Measurements from ENCODE around the gene TRIM44. TPM values are rescaled to one million over a fixed set of nuclear protein-coding genes. Genes with fewer than 3 reads are reported as not detected.

The TRIM44 gene
- total RNA-seq, 2 donors from 2014 or later, result 45.8 to 53.1 TPM

GRCh38 chr11:35800970-35801953 lies 138.7 kb downstream of the TRIM44 start:
- DNase-seq, result no peak
- no peak for ATAC-seq (replicated peaks in 1 of 2)
- Mint-ChIP-seq H3K36me3 (ENCODE audit: insufficient read depth in 2 of 2) (peaks cover 0 to 4% of the 10 kb centered on the region in 2 donors), H3K4me1 (ENCODE audit: low read depth) (peaks cover 9% of the 10 kb centered on the region), H3K27ac (no peak overlapping the region), H3K27me3 (ENCODE audit: low read depth) (no peaks in the 10 kb centered on the region), H3K4me3 (no peak overlapping the region), H3K9me3 (no peaks in the 10 kb centered on the region)

- no peak for ATAC-seq (replicated peaks in 1 of 2)
- Mint-ChIP-seq H3K9me3 (no peaks in the 10 kb centered on the region), H3K4me3 (no peak overlapping the region), H3K27ac (no peak overlapping the region), H3K36me3 (ENCODE audit: insufficient read depth in 2 of 2) (peaks cover 0 to 4% of the 10 kb centered on the region in 2 donors), H3K27me3 (ENCODE audit: low read depth) (no peaks in the 10 kb centered on the region), H3K4me1 (ENCODE audit: low read depth) (peaks cover 5% of the 10 kb centered on the region)
- no peak for DNase-seq
Observed at GRCh38 chr11:35802221-35802620, 139.6 kb downstream of the TRIM44 start.

- no peak for DNase-seq
- no peak for ATAC-seq (replicated peaks in 1 of 2)
- H3K27me3 Mint-ChIP-seq (ENCODE audit: low read depth), result no peaks in the 10 kb centered on the region
- no peak overlapping the region for H3K27ac Mint-ChIP-seq
- H3K9me3 Mint-ChIP-seq, result no peaks in the 10 kb centered on the region
- H3K4me3 Mint-ChIP-seq, result no peak overlapping the region
- H3K4me1 Mint-ChIP-seq (ENCODE audit: low read depth), result peaks cover 5% of the 10 kb centered on the region
- H3K36me3 Mint-ChIP-seq (ENCODE audit: insufficient read depth in 2 of 2), result peaks cover 0 to 4% of the 10 kb centered on the region in 2 donors
Observed at GRCh38 chr11:35802672-35803071, 140.1 kb downstream of the TRIM44 start.

- H3K36me3 Mint-ChIP-seq (ENCODE audit: insufficient read depth in 2 of 2), result peaks cover 0 to 4% of the 10 kb centered on the region in 2 donors
- ATAC-seq (replicated peaks in 1 of 2) (no peak), DNase-seq (no peak)
- no peak overlapping the region for H3K4me3 Mint-ChIP-seq
- H3K27me3 Mint-ChIP-seq (ENCODE audit: low read depth), result no peaks in the 10 kb centered on the region
- peaks cover under 1% of the 10 kb centered on the region for H3K4me1 Mint-ChIP-seq (ENCODE audit: low read depth)
- no peak overlapping the region for H3K27ac Mint-ChIP-seq
- no peaks in the 10 kb centered on the region for H3K9me3 Mint-ChIP-seq
Observed at GRCh38 chr11:35803115-35803514, 140.5 kb downstream of the TRIM44 start.

- peaks cover 0 to 1% of the 10 kb centered on the region in 2 donors for H3K36me3 Mint-ChIP-seq (ENCODE audit: insufficient read depth in 2 of 2)
- H3K9me3 Mint-ChIP-seq, result no peaks in the 10 kb centered on the region
- H3K27me3 Mint-ChIP-seq (ENCODE audit: low read depth), result no peaks in the 10 kb centered on the region
- no peak for ATAC-seq (replicated peaks in 1 of 2)
- no peaks in the 10 kb centered on the region for H3K4me1 Mint-ChIP-seq (ENCODE audit: low read depth)
- no peak overlapping the region for H3K27ac Mint-ChIP-seq
- DNase-seq, result no peak
- H3K4me3 Mint-ChIP-seq, result no peak overlapping the region
Observed at GRCh38 chr11:35804451-35805040, 142.0 kb downstream of the TRIM44 start.

GRCh38 chr11:35809561-35809960 lies 147.0 kb downstream of the TRIM44 start:
- H3K27me3 Mint-ChIP-seq (ENCODE audit: low read depth), result no peaks in the 10 kb centered on the region
- ATAC-seq (replicated peaks in 1 of 2) (no peak), DNase-seq (no peak)
- no peak overlapping the region for H3K27ac Mint-ChIP-seq
- no peak overlapping the region for H3K4me3 Mint-ChIP-seq
- peaks cover 0 to 1% of the 10 kb centered on the region in 2 donors for H3K36me3 Mint-ChIP-seq (ENCODE audit: insufficient read depth in 2 of 2)
- H3K9me3 Mint-ChIP-seq, result no peaks in the 10 kb centered on the region
- no peaks in the 10 kb centered on the region for H3K4me1 Mint-ChIP-seq (ENCODE audit: low read depth)

GRCh38 chr11:35810045-35810645 lies 147.6 kb downstream of the TRIM44 start:
- Mint-ChIP-seq H3K9me3 (no peaks in the 10 kb centered on the region), H3K36me3 (ENCODE audit: insufficient read depth in 2 of 2) (peaks cover 0 to 1% of the 10 kb centered on the region in 2 donors), H3K27ac (no peak overlapping the region), H3K27me3 (ENCODE audit: low read depth) (no peaks in the 10 kb centered on the region), H3K4me3 (no peak overlapping the region), H3K4me1 (ENCODE audit: low read depth) (no peaks in the 10 kb centered on the region)
- no peak for ATAC-seq (replicated peaks in 1 of 2)
- no peak for DNase-seq

- H3K4me1 Mint-ChIP-seq (ENCODE audit: low read depth), result no peaks in the 10 kb centered on the region
- H3K4me3 Mint-ChIP-seq, result no peak overlapping the region
- ATAC-seq (replicated peaks in 1 of 2), result no peak
- no peak for DNase-seq
- no peaks in the 10 kb centered on the region for H3K9me3 Mint-ChIP-seq
- no peaks in the 10 kb centered on the region for H3K27me3 Mint-ChIP-seq (ENCODE audit: low read depth)
- H3K36me3 Mint-ChIP-seq (ENCODE audit: insufficient read depth in 2 of 2), result peaks cover 0 to 1% of the 10 kb centered on the region in 2 donors
- no peak overlapping the region for H3K27ac Mint-ChIP-seq
Observed at GRCh38 chr11:35811783-35812182, 149.2 kb downstream of the TRIM44 start.

- no peaks in the 10 kb centered on the region for H3K27me3 Mint-ChIP-seq (ENCODE audit: low read depth)
- no peak for DNase-seq
- H3K27ac Mint-ChIP-seq, result no peak overlapping the region
- ATAC-seq (replicated peaks in 1 of 2), result no peak
- no peak overlapping the region for H3K4me3 Mint-ChIP-seq
- no peaks in the 10 kb centered on the region for H3K9me3 Mint-ChIP-seq
- H3K4me1 Mint-ChIP-seq (ENCODE audit: low read depth), result no peaks in the 10 kb centered on the region
- H3K36me3 Mint-ChIP-seq (ENCODE audit: insufficient read depth in 2 of 2), result peaks cover 0 to 1% of the 10 kb centered on the region in 2 donors
Observed at GRCh38 chr11:35812828-35813227, 150.3 kb downstream of the TRIM44 start.

GRCh38 chr11:35814081-35814695 lies 151.6 kb downstream of the TRIM44 start:
- H3K27me3 Mint-ChIP-seq (ENCODE audit: low read depth), result no peaks in the 10 kb centered on the region
- ATAC-seq (replicated peaks in 1 of 2), result no peak
- H3K36me3 Mint-ChIP-seq (ENCODE audit: insufficient read depth in 2 of 2), result peaks cover 0 to 1% of the 10 kb centered on the region in 2 donors
- DNase-seq, result no peak
- no peak overlapping the region for H3K4me3 Mint-ChIP-seq
- no peaks in the 10 kb centered on the region for H3K9me3 Mint-ChIP-seq
- H3K4me1 Mint-ChIP-seq (ENCODE audit: low read depth), result no peaks in the 10 kb centered on the region
- H3K27ac Mint-ChIP-seq, result no peak overlapping the region

- Mint-ChIP-seq H3K4me1 (ENCODE audit: low read depth) (no peaks in the 10 kb centered on the region), H3K9me3 (no peaks in the 10 kb centered on the region), H3K27me3 (ENCODE audit: low read depth) (no peaks in the 10 kb centered on the region), H3K36me3 (ENCODE audit: insufficient read depth in 2 of 2) (peaks cover 0 to 1% of the 10 kb centered on the region in 2 donors), H3K4me3 (no peak overlapping the region), H3K27ac (no peak overlapping the region)
- DNase-seq, result no peak
- ATAC-seq (replicated peaks in 1 of 2), result no peak
Observed at GRCh38 chr11:35814720-35815305, 152.2 kb downstream of the TRIM44 start.

- no peak for ATAC-seq (replicated peaks in 1 of 2)
- no peak overlapping the region for H3K27ac Mint-ChIP-seq
- H3K9me3 Mint-ChIP-seq, result no peaks in the 10 kb centered on the region
- H3K4me3 Mint-ChIP-seq, result no peak overlapping the region
- no peaks in the 10 kb centered on the region for H3K27me3 Mint-ChIP-seq (ENCODE audit: low read depth)
- no peaks in the 10 kb centered on the region for H3K4me1 Mint-ChIP-seq (ENCODE audit: low read depth)
- peaks cover 0 to 1% of the 10 kb centered on the region in 2 donors for H3K36me3 Mint-ChIP-seq (ENCODE audit: insufficient read depth in 2 of 2)
- DNase-seq, result no peak
Observed at GRCh38 chr11:35815556-35816315, 153.2 kb downstream of the TRIM44 start.

Data from activated T-cell treated with anti-CD3 and anti-CD28 coated beads, Interleukin-2, amount 50 U/mL, for 72 hours (primary cell).